GM12801 (cell line): Measurements from ENCODE around the gene KHDC4.

ENCODE experiments used
- CTCF ChIP-seq: IDR thresholded peaks from one replicate; pipeline ENCODE4 v1.5.1; 2011; ENCODE audit warnings: control low read depth; ENCODE audit not compliant: insufficient read length; ENCODE audit errors: extremely low read depth

The KHDC4 gene

GRCh38 chr1:155919801-155920200, 14.4 kb downstream of the KHDC4 start:
- no peak for TF ChIP-seq CTCF

- TF ChIP-seq CTCF, result no peak
These were observed 15.6 kb downstream of the KHDC4 start for GRCh38 chr1:155918660-155919059.

- no peak for TF ChIP-seq CTCF
These were observed 20.1 kb downstream of the KHDC4 start for GRCh38 chr1:155913969-155914757.

- no peak for TF ChIP-seq CTCF
These were observed 22.1 kb downstream of the KHDC4 start for GRCh38 chr1:155912056-155912536.

- no peak for TF ChIP-seq CTCF
These were observed 22.8 kb downstream of the KHDC4 start, which contains the start of gene RIT1 for GRCh38 chr1:155911156-155912055. TSS of gene RIT1 (minus strand) at chr1:155911349. CDS start at chr1:155910761, 588 bp downstream.

GRCh38 chr1:155910621-155911121, 23.5 kb downstream of the KHDC4 start:
- TF ChIP-seq CTCF, result no peak

- TF ChIP-seq CTCF, result no peak
These were observed 24.3 kb downstream of the KHDC4 start for GRCh38 chr1:155909894-155910293.
